AG04449 (cell line): ENCODE measurements around the gene TNK2.
"Not testable (repeated sequence)": the region's sequence is repeated elsewhere in the genome, so short reads cannot be mapped to it uniquely, and the experiment has no call there.

Experiments used
- CTCF ChIA-PET: fragments of 350-600 bp; formaldehyde crosslinking; extraction: SDS; loops from one replicate; lab custom pipeline; 2021; ENCODE audit warnings: antibody characterized with exemption; lab: Yijun Ruan, JAX
- POLR2A ChIA-PET: fragments of 400-600, 350-600 bp; formaldehyde crosslinking; extraction: SDS; loops from one replicate; lab custom pipeline; 2020; ENCODE audit warnings: antibody characterized with exemption, inconsistent platforms; lab: Yijun Ruan, JAX
- DNase-seq: peaks from one replicate; pipeline ENCODE4 v3.0.0-alpha.2; 2010; ENCODE audit warnings: low read depth, low spot score
- H3K4me3 ChIP-seq: 2 replicates; pipeline ENCODE4 v1.5.1; 2011; ENCODE audit warnings: low read depth, mild to moderate bottlenecking, control low read depth, low read length
- CTCF ChIP-seq: IDR thresholded peaks from one replicate; pipeline ENCODE4 v1.5.1; 2011; ENCODE audit warnings: mild to moderate bottlenecking, moderate library complexity, low read length, control low read depth, inconsistent platforms; ENCODE audit not compliant: insufficient read depth; ENCODE audit errors: missing control alignments

TNK2 gene

GRCh38 chr3:195939526-195940470, 31.4 kb upstream of the TNK2 start:
- CTCF ChIA-PET, result interaction anchor here (0.6 kb wide), 1 partner anchor 78 kb away, joined by 4 read pairs; no protein-coding TSS in a partner anchor
- POLR2A ChIA-PET, DNase-seq, H3K4me3 ChIP-seq: not testable (repeated sequence)

- CTCF ChIA-PET, result interaction anchor here (8.0 kb wide), 1 partner anchor 18 kb away, joined by 51 read pairs; no protein-coding TSS in a partner anchor
These were observed 24.7 kb upstream of the TNK2 start for GRCh38 chr3:195933044-195933430.

GRCh38 chr3:195932418-195933043, 24.2 kb upstream of the TNK2 start:
- CTCF ChIA-PET, result interaction anchor here (8.0 kb wide), 1 partner anchor 18 kb away, joined by 51 read pairs; no protein-coding TSS in a partner anchor
- TF ChIP-seq CTCF, result no peak
- no peak overlapping the region for H3K4me3 ChIP-seq
- POLR2A ChIA-PET, result interaction anchor here (0.5 kb wide), 1 partner anchor 29 kb away, joined by 4 read pairs; no protein-coding TSS in a partner anchor
- DNase-seq, result no peak

More at GRCh38 chr3:195933044-195933430, 24.7 kb upstream of the TNK2 start:
- DNase-seq, H3K4me3 ChIP-seq, POLR2A ChIA-PET: not testable (repeated sequence)

GRCh38 chr3:195931582-195932273, 23.4 kb upstream of the TNK2 start:
- no peak overlapping the region for H3K4me3 ChIP-seq
- POLR2A ChIA-PET, result no interaction called here
- DNase-seq, result no peak
- CTCF ChIA-PET, result interaction anchor here (0.7 to 8.0 kb wide), 3 partner anchors 17 to 74 kb away, joined by 3 to 51 read pairs (median 3); no protein-coding TSS in a partner anchor
- no peak for TF ChIP-seq CTCF

- no peak for TF ChIP-seq CTCF
- no peak overlapping the region for H3K4me3 ChIP-seq
- DNase-seq, result no peak
- CTCF ChIA-PET, result interaction anchor here (0.8 to 8.0 kb wide), 4 partner anchors 15 to 70 kb away, joined by 3 to 51 read pairs (median 3); no protein-coding TSS in a partner anchor
- POLR2A ChIA-PET, result no interaction called here
These were observed 21.1 kb upstream of the TNK2 start for GRCh38 chr3:195929452-195929851.

- no peak overlapping the region for H3K4me3 ChIP-seq
- ChIA-PET CTCF (interaction anchor here (1.3 to 6.6 kb wide), 5 partner anchors 8 to 71 kb away, joined by 3 to 51 read pairs (median 3); no protein-coding TSS in a partner anchor), POLR2A (interaction anchor here (0.5 kb wide), 1 partner anchor 27 kb away, joined by 3 read pairs; no protein-coding TSS in a partner anchor)
- TF ChIP-seq CTCF, result no peak
- no peak for DNase-seq
These were observed 13.0 kb upstream of the TNK2 start for GRCh38 chr3:195921334-195921791.
